Measurements from ENCODE around the gene KRTAP5-6.
"Not testable (repeated sequence)": the region's sequence is repeated elsewhere in the genome, so short reads cannot be mapped to it uniquely, and the experiment has no call there.

KRTAP5-6 gene

DNA sequence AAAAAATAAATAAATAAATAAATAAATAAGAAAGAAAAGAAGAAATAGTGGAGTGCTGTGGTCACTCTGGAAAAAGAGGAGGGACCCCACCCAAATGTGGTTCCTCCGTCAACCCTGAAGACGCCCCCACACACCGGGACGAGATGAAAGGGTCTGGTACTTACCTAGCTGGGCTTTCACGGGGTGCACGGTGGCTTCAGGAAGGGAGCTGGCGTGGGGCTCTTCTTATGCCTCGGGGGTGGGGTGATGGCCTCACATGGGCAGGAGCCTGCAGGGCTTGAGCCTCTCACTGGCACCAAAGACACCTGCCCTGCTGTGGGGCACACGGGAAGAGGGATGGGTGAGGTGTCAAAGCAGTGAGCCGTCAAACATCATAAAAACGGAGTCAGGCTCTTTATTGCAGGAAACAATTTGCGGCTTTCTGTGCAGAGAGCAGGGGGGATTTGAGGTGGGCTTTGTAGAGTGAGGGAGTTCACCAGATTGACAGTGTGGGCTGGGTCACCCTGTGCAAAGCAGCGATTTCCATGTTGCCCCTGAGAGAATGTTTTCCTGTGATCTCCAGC lies 28.0 kb upstream of the KRTAP5-6 start:
- TF ChIP-seq, protein P1, sequence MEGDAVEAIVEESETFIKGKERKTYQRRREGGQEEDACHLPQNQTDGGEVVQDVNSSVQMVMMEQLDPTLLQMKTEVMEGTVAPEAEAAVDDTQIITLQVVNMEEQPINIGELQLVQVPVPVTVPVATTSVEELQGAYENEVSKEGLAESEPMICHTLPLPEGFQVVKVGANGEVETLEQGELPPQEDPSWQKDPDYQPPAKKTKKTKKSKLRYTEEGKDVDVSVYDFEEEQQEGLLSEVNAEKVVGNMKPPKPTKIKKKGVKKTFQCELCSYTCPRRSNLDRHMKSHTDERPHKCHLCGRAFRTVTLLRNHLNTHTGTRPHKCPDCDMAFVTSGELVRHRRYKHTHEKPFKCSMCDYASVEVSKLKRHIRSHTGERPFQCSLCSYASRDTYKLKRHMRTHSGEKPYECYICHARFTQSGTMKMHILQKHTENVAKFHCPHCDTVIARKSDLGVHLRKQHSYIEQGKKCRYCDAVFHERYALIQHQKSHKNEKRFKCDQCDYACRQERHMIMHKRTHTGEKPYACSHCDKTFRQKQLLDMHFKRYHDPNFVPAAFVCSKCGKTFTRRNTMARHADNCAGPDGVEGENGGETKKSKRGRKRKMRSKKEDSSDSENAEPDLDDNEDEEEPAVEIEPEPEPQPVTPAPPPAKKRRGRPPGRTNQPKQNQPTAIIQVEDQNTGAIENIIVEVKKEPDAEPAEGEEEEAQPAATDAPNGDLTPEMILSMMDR (IDR thresholded peaks at IDR 0.05): no peak
- Mint-ChIP-seq H3K4me3 (no peak overlapping the region), H3K27me3 (ENCODE audit: low read depth, poor library complexity) (peaks cover 13% of the 10 kb centered on the region), H3K27ac (no peak overlapping the region), H3K36me3 (ENCODE audit: low read depth) (peaks cover 5% of the 10 kb centered on the region), H3K9me3 (peaks cover 22% of the 10 kb centered on the region), H3K4me1 (peaks cover 38% of the 10 kb centered on the region)
- DNase-seq: no peak

DNA sequence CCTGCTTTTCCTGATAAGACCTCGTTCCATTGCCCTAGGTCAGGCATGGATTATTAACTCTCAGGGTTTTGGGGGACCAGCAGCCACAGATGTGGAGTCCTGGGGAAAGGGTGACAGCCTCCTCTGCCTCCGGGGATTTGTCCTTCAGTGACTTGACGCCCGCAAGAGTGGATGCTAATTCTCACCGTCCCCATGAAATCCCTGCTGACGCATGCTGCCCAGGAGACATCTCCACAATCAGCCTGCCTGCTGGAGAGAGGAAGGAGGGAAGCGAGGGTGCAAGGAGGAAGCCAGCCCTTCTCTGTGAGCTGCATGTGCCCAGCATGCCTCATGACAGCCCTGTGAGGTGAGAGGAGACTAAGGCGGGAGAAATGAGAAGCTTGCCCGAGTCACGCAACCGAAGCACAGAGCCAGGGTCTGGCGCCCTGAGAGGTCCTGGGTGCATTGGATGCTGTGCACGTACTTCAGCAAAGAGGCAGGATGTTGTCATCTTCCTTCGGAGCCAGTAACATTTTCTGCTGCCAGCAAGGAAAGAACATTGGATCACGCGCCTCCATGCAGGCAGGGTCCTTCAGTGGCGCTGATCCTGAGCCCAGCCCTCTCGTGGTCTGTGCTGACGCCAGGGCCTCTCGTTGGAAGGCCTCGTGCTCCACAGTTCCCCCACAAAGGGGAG lies 27.3 kb upstream of the KRTAP5-6 start:
- TF ChIP-seq, protein P1 (IDR thresholded peaks at IDR 0.05): no peak
- Mint-ChIP-seq H3K4me3 (no peak overlapping the region), H3K27me3 (ENCODE audit: low read depth, poor library complexity) (peaks cover 20% of the 10 kb centered on the region), H3K9me3 (peaks cover 22% of the 10 kb centered on the region), H3K36me3 (ENCODE audit: low read depth) (peaks cover 5% of the 10 kb centered on the region), H3K4me1 (peaks cover 45% of the 10 kb centered on the region), H3K27ac (no peak overlapping the region)
- no peak for DNase-seq

DNA sequence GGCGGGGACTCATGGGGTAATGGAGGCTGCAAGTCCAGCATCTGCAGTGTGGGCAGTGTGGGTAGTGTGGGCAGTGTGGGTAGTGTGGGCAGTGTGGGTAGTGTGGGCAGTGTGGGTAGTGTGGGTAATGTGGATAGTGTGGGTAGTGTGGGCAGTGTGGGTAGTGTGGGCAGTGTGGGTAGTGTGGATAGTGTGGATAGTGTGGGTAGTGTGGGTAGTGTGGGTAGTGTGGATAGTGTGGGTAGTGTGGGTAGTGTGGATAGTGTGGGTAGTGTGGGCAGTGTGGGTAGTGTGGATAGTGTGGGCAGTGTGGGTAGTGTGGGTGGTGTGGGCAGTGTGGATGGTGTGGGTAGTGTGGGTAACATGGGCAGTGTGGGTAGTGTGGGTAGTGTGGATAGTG lies 26.5 kb upstream of the KRTAP5-6 start:
- not testable (repeated sequence) for DNase-seq; H3K36me3 Mint-ChIP-seq (ENCODE audit: low read depth); H3K27ac Mint-ChIP-seq; H3K4me3 Mint-ChIP-seq
- Mint-ChIP-seq H3K4me1 (peaks cover 48% of the 10 kb centered on the region), H3K27me3 (ENCODE audit: low read depth, poor library complexity) (peaks cover 24% of the 10 kb centered on the region), H3K9me3 (peaks cover 22% of the 10 kb centered on the region)

DNA sequence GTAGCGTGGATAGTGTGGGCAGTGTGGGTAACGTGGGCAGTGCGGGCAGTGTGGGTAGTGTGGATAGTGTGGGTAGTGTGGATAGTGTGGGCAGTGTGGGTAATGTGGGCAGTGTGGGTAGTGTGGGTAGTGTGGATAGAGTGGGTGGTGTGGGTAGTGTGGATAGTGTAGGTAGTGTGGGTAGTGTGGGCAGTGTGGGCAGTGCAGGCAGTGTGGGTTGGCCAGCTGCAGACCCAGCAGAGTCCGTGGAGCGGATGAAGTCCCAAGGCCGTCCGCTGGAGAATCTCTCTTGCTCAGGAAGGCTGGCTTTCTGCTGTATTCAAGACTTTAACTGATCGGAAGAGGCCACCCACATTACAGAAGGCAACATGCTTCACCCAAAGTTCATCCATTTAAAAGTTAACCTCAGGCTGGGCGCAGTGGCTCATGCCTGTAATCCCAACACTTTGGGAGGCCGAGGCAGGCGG lies 26.1 kb upstream of the KRTAP5-6 start:
- peaks cover 52% of the 10 kb centered on the region for H3K4me1 Mint-ChIP-seq
- DNase-seq: no peak
- H3K36me3 Mint-ChIP-seq (ENCODE audit: low read depth): peaks cover 5% of the 10 kb centered on the region
- TF ChIP-seq, protein P1 (IDR thresholded peaks at IDR 0.05): no peak
- peaks cover 22% of the 10 kb centered on the region for H3K9me3 Mint-ChIP-seq
- no peak overlapping the region for H3K4me3 Mint-ChIP-seq
- no peak overlapping the region for H3K27ac Mint-ChIP-seq
- peaks cover 24% of the 10 kb centered on the region for H3K27me3 Mint-ChIP-seq (ENCODE audit: low read depth, poor library complexity)

DNA sequence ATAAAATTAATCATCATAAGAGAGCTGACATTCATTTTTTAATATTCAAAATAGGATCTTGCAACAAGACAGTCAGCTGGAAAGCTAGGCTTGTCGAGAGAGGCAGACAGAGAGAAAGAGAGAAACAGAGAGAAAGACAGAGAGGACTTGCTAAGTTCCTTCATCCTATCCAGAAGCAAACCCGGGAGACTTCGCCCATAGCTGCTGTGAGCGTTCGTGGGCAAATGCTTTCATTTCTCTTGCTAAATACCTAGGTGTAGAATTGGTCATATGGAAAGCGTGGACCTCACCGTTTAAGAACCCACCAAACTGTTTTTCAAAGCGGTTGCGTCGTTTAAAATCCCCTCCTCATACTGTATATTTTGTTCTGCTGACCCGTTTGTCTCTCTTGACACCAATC lies 25.3 kb upstream of the KRTAP5-6 start:
- H3K27me3 Mint-ChIP-seq (ENCODE audit: low read depth, poor library complexity): peaks cover 27% of the 10 kb centered on the region
- peaks cover 22% of the 10 kb centered on the region for H3K9me3 Mint-ChIP-seq
- no peak overlapping the region for H3K27ac Mint-ChIP-seq
- peaks cover 55% of the 10 kb centered on the region for H3K4me1 Mint-ChIP-seq
- DNase-seq: no peak
- H3K36me3 Mint-ChIP-seq (ENCODE audit: low read depth): peaks cover 5% of the 10 kb centered on the region
- TF ChIP-seq, protein P1 (IDR thresholded peaks at IDR 0.05): no peak
- no peak overlapping the region for H3K4me3 Mint-ChIP-seq

DNA sequence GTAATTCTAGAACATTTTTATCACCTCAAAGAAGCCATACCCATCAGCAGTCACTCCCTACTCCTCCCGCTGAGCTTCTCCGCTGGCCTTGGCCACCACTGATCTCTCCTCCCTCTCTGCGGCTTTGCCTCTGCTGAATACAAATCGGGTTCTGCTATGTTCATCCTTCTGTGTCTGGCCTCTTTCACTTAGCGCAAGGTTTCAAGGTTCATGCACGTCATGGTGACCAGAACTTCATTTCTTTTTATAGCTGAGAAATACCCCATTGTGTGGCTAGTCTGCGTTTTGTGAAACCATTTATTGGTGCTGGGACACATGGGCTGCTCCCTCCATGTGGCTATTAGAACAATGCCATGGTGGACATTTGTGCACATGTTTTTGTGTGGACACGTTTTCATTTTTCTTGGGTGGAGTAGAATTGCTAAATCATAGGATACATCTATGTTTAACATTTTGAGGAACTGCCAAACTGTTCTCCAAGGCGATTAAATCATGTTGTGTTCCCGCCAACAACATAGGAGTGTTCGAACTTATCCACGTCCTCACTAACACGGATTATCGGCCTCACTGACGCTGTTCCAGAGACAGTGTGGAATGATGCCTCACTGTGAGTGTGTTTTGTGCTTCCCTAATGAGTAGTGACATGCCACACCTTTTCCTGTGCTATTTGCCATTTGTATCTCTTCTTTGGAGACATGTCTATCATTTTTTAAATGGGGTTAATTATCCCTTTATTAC lies 24.2 kb upstream of the KRTAP5-6 start:
- H3K4me3 Mint-ChIP-seq: no peak overlapping the region
- DNase-seq: no peak
- H3K36me3 Mint-ChIP-seq (ENCODE audit: low read depth): peaks cover 5% of the 10 kb centered on the region
- peaks cover 49% of the 10 kb centered on the region for H3K4me1 Mint-ChIP-seq
- TF ChIP-seq, protein P1 (IDR thresholded peaks at IDR 0.05): no peak
- H3K9me3 Mint-ChIP-seq: peaks cover 22% of the 10 kb centered on the region
- peaks cover 31% of the 10 kb centered on the region for H3K27me3 Mint-ChIP-seq (ENCODE audit: low read depth, poor library complexity)
- peak overlapping the region; percentile 33 for H3K27ac Mint-ChIP-seq

All from nephron progenitor cell (in vitro differentiated cells).